ENCODE data around the gene DNAH7. TPM values are rescaled to one million over a fixed set of nuclear protein-coding genes. Genes with fewer than 3 reads are reported as not detected.

The DNAH7 gene
- polyA plus RNA-seq, 1 experiment = 1.2 TPM

DNA sequence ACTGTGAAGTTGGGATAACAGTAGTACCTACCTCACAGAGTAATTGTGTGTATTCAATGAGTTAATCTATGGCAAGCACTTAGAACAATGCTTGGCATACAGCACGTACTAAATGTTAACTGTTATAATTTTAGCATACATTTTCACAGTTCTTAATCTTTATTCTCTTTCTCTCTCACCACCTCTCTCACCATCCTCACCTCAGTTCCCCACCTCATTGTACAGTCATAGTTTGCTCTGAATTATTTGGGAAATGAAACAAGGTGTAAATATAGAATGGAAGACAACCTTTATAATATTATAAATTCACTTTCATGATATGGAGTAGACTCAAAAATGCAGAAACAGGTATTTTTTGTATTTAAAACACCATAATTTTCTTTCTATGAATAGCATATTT, 40.0 kb upstream of the DNAH7 start:
- TF ChIP-seq, protein P1, sequence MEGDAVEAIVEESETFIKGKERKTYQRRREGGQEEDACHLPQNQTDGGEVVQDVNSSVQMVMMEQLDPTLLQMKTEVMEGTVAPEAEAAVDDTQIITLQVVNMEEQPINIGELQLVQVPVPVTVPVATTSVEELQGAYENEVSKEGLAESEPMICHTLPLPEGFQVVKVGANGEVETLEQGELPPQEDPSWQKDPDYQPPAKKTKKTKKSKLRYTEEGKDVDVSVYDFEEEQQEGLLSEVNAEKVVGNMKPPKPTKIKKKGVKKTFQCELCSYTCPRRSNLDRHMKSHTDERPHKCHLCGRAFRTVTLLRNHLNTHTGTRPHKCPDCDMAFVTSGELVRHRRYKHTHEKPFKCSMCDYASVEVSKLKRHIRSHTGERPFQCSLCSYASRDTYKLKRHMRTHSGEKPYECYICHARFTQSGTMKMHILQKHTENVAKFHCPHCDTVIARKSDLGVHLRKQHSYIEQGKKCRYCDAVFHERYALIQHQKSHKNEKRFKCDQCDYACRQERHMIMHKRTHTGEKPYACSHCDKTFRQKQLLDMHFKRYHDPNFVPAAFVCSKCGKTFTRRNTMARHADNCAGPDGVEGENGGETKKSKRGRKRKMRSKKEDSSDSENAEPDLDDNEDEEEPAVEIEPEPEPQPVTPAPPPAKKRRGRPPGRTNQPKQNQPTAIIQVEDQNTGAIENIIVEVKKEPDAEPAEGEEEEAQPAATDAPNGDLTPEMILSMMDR (IDR thresholded peaks at IDR 0.05; ENCODE audit: low read depth, low read length) = no peak
- ChIA-PET CTCF (no interaction called here), POLR2A (no interaction called here)
- Histone ChIP-seq H3K27ac (ENCODE audit: low read depth, low read length) (no peak overlapping the region), H3K4me3 (ENCODE audit: low read depth, low read length) (no peak overlapping the region), H3K9me3 (ENCODE audit: control insufficient read depth, insufficient read depth, low read length) (no peaks in the 10 kb centered on the region), H3K27me3 (ENCODE audit: control insufficient read depth, insufficient read depth, low read length) (no peaks in the 10 kb centered on the region)
- DNase-seq (ENCODE audit: low read depth, low spot score) = no peak

DNA sequence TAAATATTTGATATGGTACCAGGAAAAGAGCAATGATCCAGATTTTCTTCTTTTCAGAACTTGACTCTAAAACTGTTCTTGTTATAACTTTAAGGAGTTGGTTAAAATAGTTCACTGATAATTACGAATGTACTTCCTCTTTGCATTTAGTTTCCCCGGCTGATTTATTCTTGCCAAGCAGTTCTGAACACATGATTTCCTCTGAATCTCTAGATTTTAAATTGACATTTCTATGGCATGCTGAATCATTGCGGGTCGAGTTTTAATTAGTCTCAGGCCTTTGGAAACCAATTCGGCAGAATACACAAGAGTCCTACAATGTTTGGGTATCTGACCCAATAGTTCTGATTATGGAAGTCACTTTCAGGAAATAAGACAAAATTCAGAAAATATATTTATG, 37.3 kb upstream of the DNAH7 start:
- H3K4me3 ChIP-seq (ENCODE audit: low read depth, low read length) = no peak overlapping the region
- ChIA-PET POLR2A (no interaction called here), CTCF (interaction anchor here (0.6 kb wide), 1 partner anchor 1827 kb away, joined by 3 read pairs; no protein-coding TSS in a partner anchor)
- H3K27me3 ChIP-seq (ENCODE audit: control insufficient read depth, insufficient read depth, low read length) = no peaks in the 10 kb centered on the region
- no peaks in the 10 kb centered on the region for H3K9me3 ChIP-seq (ENCODE audit: control insufficient read depth, insufficient read depth, low read length)
- no peak overlapping the region for H3K27ac ChIP-seq (ENCODE audit: low read depth, low read length)
- TF ChIP-seq, protein P1 (IDR thresholded peaks at IDR 0.05; ENCODE audit: low read depth, low read length) = no peak
- no peak for DNase-seq (ENCODE audit: low read depth, low spot score)

DNA sequence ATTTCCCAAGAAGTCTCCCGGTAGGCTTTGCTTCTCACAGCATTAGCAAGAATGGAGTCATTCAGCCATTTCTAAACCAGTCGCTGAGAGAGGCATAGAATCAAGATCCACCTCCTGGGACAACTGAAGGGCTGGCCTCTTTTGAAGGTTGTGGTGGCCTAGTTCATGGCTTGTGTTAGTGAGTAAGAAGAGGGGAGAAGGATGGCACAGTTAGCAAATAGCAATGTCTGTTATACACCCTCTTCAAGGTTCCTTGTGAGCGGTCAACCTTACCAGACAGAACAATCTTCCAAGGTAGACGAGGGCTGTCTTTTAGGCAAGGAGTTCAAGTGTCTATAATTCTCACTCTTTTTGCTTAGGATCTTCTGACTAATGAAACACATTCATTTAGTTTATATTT, 35.4 kb upstream of the DNAH7 start:
- H3K27me3 ChIP-seq (ENCODE audit: control insufficient read depth, insufficient read depth, low read length) = no peaks in the 10 kb centered on the region
- no peaks in the 10 kb centered on the region for H3K9me3 ChIP-seq (ENCODE audit: control insufficient read depth, insufficient read depth, low read length)
- TF ChIP-seq, protein P1 (IDR thresholded peaks at IDR 0.05; ENCODE audit: low read depth, low read length) = no peak
- POLR2A ChIA-PET = no interaction called here
- H3K27ac ChIP-seq (ENCODE audit: low read depth, low read length) = no peak overlapping the region
- no peak for DNase-seq (ENCODE audit: low read depth, low spot score)
- CTCF ChIA-PET = no interaction called here
- H3K4me3 ChIP-seq (ENCODE audit: low read depth, low read length) = no peak overlapping the region

DNA sequence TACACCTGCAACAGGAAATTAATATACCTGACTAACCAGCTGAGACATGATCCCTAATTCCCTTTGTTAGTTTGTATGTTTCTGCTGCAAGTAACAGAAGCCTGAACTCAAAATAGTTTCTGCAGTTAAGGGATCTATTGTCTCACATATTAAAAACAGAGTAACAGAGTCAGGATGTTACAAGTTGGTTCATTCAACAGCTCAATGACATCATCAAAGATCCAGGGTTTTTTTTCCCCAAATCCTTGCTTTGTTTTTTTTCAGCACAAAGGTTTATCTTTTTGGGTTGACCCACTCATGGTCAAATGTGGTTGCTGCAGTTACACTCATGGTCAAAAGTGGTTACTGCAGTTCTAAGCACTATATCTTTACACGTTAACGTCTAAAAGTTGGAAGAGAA, 35.0 kb upstream of the DNAH7 start:
- ChIA-PET CTCF (no interaction called here), POLR2A (no interaction called here)
- H3K4me3 ChIP-seq (ENCODE audit: low read depth, low read length) = no peak overlapping the region
- no peak overlapping the region for H3K27ac ChIP-seq (ENCODE audit: low read depth, low read length)
- no peak for DNase-seq (ENCODE audit: low read depth, low spot score)
- TF ChIP-seq, protein P1 (IDR thresholded peaks at IDR 0.05; ENCODE audit: low read depth, low read length) = no peak
- H3K9me3 ChIP-seq (ENCODE audit: control insufficient read depth, insufficient read depth, low read length) = no peaks in the 10 kb centered on the region
- H3K27me3 ChIP-seq (ENCODE audit: control insufficient read depth, insufficient read depth, low read length) = no peaks in the 10 kb centered on the region

DNA sequence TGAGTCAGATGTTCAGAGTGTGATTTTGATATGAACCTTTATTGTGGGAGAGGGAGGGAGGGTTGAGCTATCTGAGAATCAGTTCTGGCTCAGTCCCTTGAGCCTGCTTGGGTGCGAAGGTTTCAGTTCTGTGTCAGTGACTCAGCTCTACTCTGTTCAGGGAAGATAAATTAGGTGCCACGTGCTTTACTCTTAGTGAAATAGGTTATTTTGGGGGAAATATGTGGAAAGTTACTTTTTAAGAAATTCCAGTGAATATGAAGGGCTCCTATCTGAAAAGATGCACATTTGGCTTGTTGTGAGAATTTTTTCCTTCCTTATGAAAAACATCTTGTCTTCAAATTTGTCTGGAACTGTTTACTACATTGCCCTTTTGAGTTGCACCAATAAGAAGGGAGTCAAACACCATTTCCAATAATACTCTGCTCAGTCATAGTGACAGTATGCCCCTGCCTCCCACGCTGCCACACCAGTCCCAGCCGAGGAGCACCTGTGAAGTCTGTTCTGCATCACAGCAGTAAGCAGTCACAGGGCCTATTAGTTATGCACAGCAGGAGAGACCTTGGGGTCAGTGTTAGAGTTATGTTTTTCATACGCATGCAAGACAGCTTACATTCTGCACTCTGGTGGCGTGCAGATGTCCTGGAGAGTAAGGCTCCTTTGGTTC, 32.8 kb upstream of the DNAH7 start:
- TF ChIP-seq, protein P1 (IDR thresholded peaks at IDR 0.05; ENCODE audit: low read depth, low read length) = no peak
- no peak overlapping the region for H3K4me3 ChIP-seq (ENCODE audit: low read depth, low read length)
- ChIA-PET POLR2A (interaction anchor here (0.6 kb wide), 1 partner anchor 223 kb away, joined by 3 read pairs; no protein-coding TSS in a partner anchor), CTCF (interaction anchor here (1.2 to 1.5 kb wide), 2 partner anchors 33 to 236 kb away, joined by 3 to 5 read pairs; partner anchors contain the start of gene DNAH7)
- no peak for DNase-seq (ENCODE audit: low read depth, low spot score)
- no peak overlapping the region for H3K27ac ChIP-seq (ENCODE audit: low read depth, low read length)
- H3K9me3 ChIP-seq (ENCODE audit: control insufficient read depth, insufficient read depth, low read length) = no peaks in the 10 kb centered on the region
- H3K27me3 ChIP-seq (ENCODE audit: control insufficient read depth, insufficient read depth, low read length) = no peaks in the 10 kb centered on the region
